K562 (cell line): ENCODE results near the gene TCF3. TPM values are rescaled to one million over a fixed set of nuclear protein-coding genes. Genes with fewer than 3 reads are reported as not detected.
A peak's percentile ranks its signal among the peaks of the same experiment; 100 is the strongest.

Experiments used
- ATAC-seq: fragments of 200-7000 bp; cut with Tn5 transposase; 3 replicates; pipeline ENCODE4 v1.9.1; 2020; ENCODE audit warnings: moderate library complexity
- BruUV-seq: library from RNA; stranded (reverse); fragments of 400-500 nt; replicated peaks from 2 replicates; lab custom pipeline; 2021; lab: Mats Ljungman, UMichigan
- CTCF ChIA-PET: fragments of 300-600 bp; formaldehyde crosslinking; extraction: SDS; loops from one replicate; lab custom pipeline; 2021; ENCODE audit warnings: low intra/inter-chr PET ratio; lab: Yijun Ruan, JAX
- POLR2A ChIA-PET: fragments of 300-600, 350-650 bp; sonication (Branson Sonifier 250); formaldehyde crosslinking; extraction: SDS; loops from one replicate; lab custom pipeline; 2021; ENCODE audit warnings: antibody characterized with exemption, inconsistent platforms; lab: Yijun Ruan, JAX
- DNase-seq, 4 experiments: peaks; one replicate each; pipeline versions ENCODE4 v3.0.0 to v3.0.0-alpha.2; 2011 to 2018; ENCODE audit warnings: low spot score in 3 of 4, mixed read lengths in 3 of 4; ENCODE audit errors: extremely low read depth in 1 of 4
- FAIRE-seq: peaks from 2 replicates; lab custom pipeline; 2011; peaks lifted over from hg19 to GRCh38; lab: Jason Lieb, UNC
- H2AFZ ChIP-seq: 2 replicates; pipeline ENCODE4 v1.6.0; 2011; ENCODE audit warnings: low read depth, low read length, control low read depth, inconsistent platforms
- H3K27ac ChIP-seq: fragments of 200-600 bp; 3 replicates; pipeline ENCODE4 v1.8.0; 2011; ENCODE audit warnings: low read depth, mild to moderate bottlenecking, control low read depth, inconsistent platforms, low read length, moderate library complexity, mixed read lengths; ENCODE audit errors: extremely low read depth
- H3K27me3 ChIP-seq, 2 experiments: fragments of 300-600 bp in 1 of 2; 2 replicates in 1 of 2; 3 replicates in 1 of 2; pipeline versions ENCODE4 v1.6.0 to v1.8.0; 2011; ENCODE audit warnings: inconsistent platforms in 2 of 2, low read length in 2 of 2, mild to moderate bottlenecking in 1 of 2, mixed read lengths in 1 of 2, moderate library complexity in 1 of 2; ENCODE audit not compliant: control insufficient read depth in 2 of 2, insufficient read depth in 2 of 2
- H3K36me3 ChIP-seq: fragments of 300-600 bp; 3 replicates; pipeline ENCODE4 v1.8.0; 2011; ENCODE audit warnings: mild to moderate bottlenecking, low read length, inconsistent platforms; ENCODE audit not compliant: control insufficient read depth, insufficient read depth
- H3K4me1 ChIP-seq, 2 experiments: fragments of 200-600 bp in 1 of 2; replicated peaks in 1 of 2; 2 replicates in 1 of 2; 3 replicates in 1 of 2; pipeline versions ENCODE4 v1.5.1 to v1.8.0; 2011; ENCODE audit warnings: inconsistent platforms in 2 of 2, low read length in 2 of 2, mild to moderate bottlenecking in 1 of 2, mixed read lengths in 1 of 2, moderate library complexity in 1 of 2; ENCODE audit not compliant: control insufficient read depth in 2 of 2, insufficient read depth in 2 of 2
- H3K4me2 ChIP-seq: 2 replicates; pipeline ENCODE4 v1.6.1; 2011; ENCODE audit warnings: low read length, control low read depth, inconsistent platforms, mixed read lengths; ENCODE audit not compliant: insufficient read depth
- H3K4me3 ChIP-seq: fragments of 200-600 bp; sonication (generic), shearing (Covaris generic); 2 replicates; pipeline ENCODE4 v1.5.1; 2016; ENCODE audit warnings: control low read depth, inconsistent platforms
- H3K79me2 ChIP-seq: fragments of 200-600 bp; 3 replicates; pipeline ENCODE4 v1.8.0; 2011; ENCODE audit warnings: low read length, inconsistent platforms; ENCODE audit not compliant: control insufficient read depth, insufficient read depth
- H3K9ac ChIP-seq, 2 experiments: 2 replicates each; pipeline versions ENCODE4 v1.6.0 to v1.6.1; 2011; ENCODE audit warnings: low read depth in 2 of 2, low read length in 2 of 2, control low read depth in 1 of 2, inconsistent platforms in 1 of 2, mild to moderate bottlenecking in 1 of 2, mixed read lengths in 1 of 2; ENCODE audit not compliant: insufficient read depth in 1 of 2
- H3K9me1 ChIP-seq: one replicate; pipeline ENCODE4 v1.6.0; 2011; ENCODE audit warnings: inconsistent platforms, mild to moderate bottlenecking, low read length, moderate library complexity; ENCODE audit not compliant: control insufficient read depth, insufficient read depth
- H3K9me3 ChIP-seq: replicated peaks from 2 replicates; pipeline ENCODE4 v1.5.1; 2011; ENCODE audit warnings: low read depth, low read length, inconsistent platforms; ENCODE audit not compliant: control insufficient read depth, insufficient read depth
- H4K20me1 ChIP-seq: replicated peaks from 2 replicates; pipeline ENCODE4 v1.6.1; 2011; ENCODE audit warnings: low read length, inconsistent platforms, mixed read lengths; ENCODE audit not compliant: control insufficient read depth, insufficient read depth
- BHLHE40 ChIP-seq: IDR thresholded peaks from 2 replicates; pipeline ENCODE4 v1.6.1; 2011; ENCODE audit warnings: low read length, improper control_type of control experiment
- ESRRB ChIP-seq: fragments of 250-450 bp; sonication (Bioruptor Pico); IDR thresholded peaks from 2 replicates; pipeline ENCODE4 v1.5.0; 2020; ENCODE audit warnings: mild to moderate bottlenecking, moderate library complexity, borderline replicate concordance
- EZH2 ChIP-seq: IDR thresholded peaks from 2 replicates; pipeline ENCODE4 v1.6.1; 2012; ENCODE audit warnings: low read depth, mild to moderate bottlenecking, inconsistent platforms, low read length, borderline replicate concordance
- FOXA3 ChIP-seq, 2 experiments: fragments of 450-650 bp in 1 of 2; sonication (generic) in 1 of 2; formaldehyde crosslinking; IDR thresholded peaks in 1 of 2; conservative IDR thresholded peaks in 1 of 2; 2 replicates each; pipeline versions ENCODE4 v1.4.0 to v1.8.0; 2020 to 2022; ENCODE audit warnings: mild to moderate bottlenecking in 2 of 2, missing genetic modification reagents in 1 of 2
- GTF2F1 ChIP-seq: IDR thresholded peaks from 2 replicates; pipeline ENCODE4 v1.6.1; 2011; ENCODE audit warnings: low read depth, low read length, improper control_type of control experiment
- OTX1 ChIP-seq: fragments of 450-650 bp; formaldehyde crosslinking; IDR thresholded peaks from 2 replicates; pipeline ENCODE4 v1.4.0; 2022; ENCODE audit warnings: mild to moderate bottlenecking
- PHF20 ChIP-seq: fragments of 450-650 bp; IDR thresholded peaks from 2 replicates; pipeline ENCODE4 v1.6.1; 2018; ENCODE audit not compliant: partially characterized antibody
- RBM39 ChIP-seq: fragments of 200-400 bp; formaldehyde crosslinking; optimal IDR thresholded peaks from 2 replicates; pipeline ENCODE3; 2018; ENCODE audit warnings: low read depth, low read length
- SREBF2 ChIP-seq: sonication (generic); formaldehyde crosslinking; IDR thresholded peaks from 2 replicates; pipeline ENCODE4 v1.4.0; 2020; ENCODE audit warnings: mild to moderate bottlenecking, missing genetic modification reagents
- ZFPM2 ChIP-seq: fragments of 250-450 bp; sonication (Bioruptor Pico); IDR thresholded peaks from 2 replicates; pipeline ENCODE4 v1.5.1; 2022; ENCODE audit warnings: mild to moderate bottlenecking
- ZNF436 ChIP-seq: fragments of 250-450, 450-650 bp; sonication (Bioruptor Pico); formaldehyde crosslinking; IDR thresholded peaks from 2 replicates; pipeline ENCODE4 v1.7.0; 2020; ENCODE audit warnings: mild to moderate bottlenecking
- WGBS: fragments of 100-300 bp; shearing (Covaris generic); methylation state at CpG from one replicate; pipeline ENCODE4 v1.1.6; 2016; ENCODE audit warnings: low coverage, mixed read lengths; ENCODE audit not compliant: insufficient coverage; ENCODE audit errors: missing lambda C conversion rate; 5-methylcytosine and 5-hydroxymethylcytosine counted together
- in situ Hi-C: fragments of 300-500 bp; cut with MboI; formaldehyde crosslinking; loops from 4 replicates; pipeline ENCODE4 v1.15.0; 2018; ENCODE audit warnings: inconsistent platforms, mixed read lengths
- intact Hi-C: fragments of 100-400 bp; cut with micrococcal nuclease; formaldehyde crosslinking; loops from 2 replicates; pipeline ENCODE4 v1.14.2; 2022
- polyA plus RNA-seq, 8 experiments: library from polyadenylated mRNA; depleted of rRNA in 4 of 8; stranded (reverse) in 5 of 8; unstranded in 3 of 8; fragments of >200 nt; fragmentation: Nextera tagmentation in 2 of 8; fragmentation: Illumina TruSeq in 1 of 8; extraction: Ambion mirVana in 2 of 8; extraction: Trizol in 1 of 8; gene quantifications; 2 replicates each; pipeline versions ENCODE4 v1.2.1 to v1.2.3, GENCODE V29; 2011 to 2014; ENCODE audit warnings: inconsistent platforms in 1 of 8, missing spikeins in 1 of 8
- total RNA-seq, 7 experiments: library from RNA; depleted of rRNA in 6 of 7; stranded (reverse); fragments of >200 nt in 6 of 7; fragmentation: Illumina TruSeq in 2 of 7; extraction: Trizol in 2 of 7; gene quantifications; 2 replicates each; pipeline versions ENCODE4 v1.2.1 to v1.2.3, GENCODE V29; 2011 to 2021; ENCODE audit warnings: low replicate concordance in 1 of 7
- TF ChIP-seq, protein P1 (sequence below): fragments of 250-450 bp; sonication (Bioruptor Pico); IDR thresholded peaks from 2 replicates; pipeline ENCODE4 v1.4.0; 2020; ENCODE audit warnings: borderline replicate concordance
- TF ChIP-seq, protein P2 (sequence below): IDR thresholded peaks from 2 replicates; pipeline ENCODE4 v1.6.1; 2011; ENCODE audit not compliant: insufficient read length; ENCODE audit errors: extremely low read depth
- TF ChIP-seq, protein P3 (sequence below), 2 experiments: fragments of 450-650 bp; conservative IDR thresholded peaks; 2 replicates each; pipeline ENCODE4 v1.6.1; 2017; ENCODE audit warnings: mild to moderate bottlenecking in 2 of 2, moderate library complexity in 2 of 2

TCF3 gene
- total and polyA plus RNA-seq, 9 of the 15 experiments (the other 6 are each of a cell fraction or from before 2014, with no cell fraction given) = 5.6 to 259 (median 84.0) TPM

DNA sequence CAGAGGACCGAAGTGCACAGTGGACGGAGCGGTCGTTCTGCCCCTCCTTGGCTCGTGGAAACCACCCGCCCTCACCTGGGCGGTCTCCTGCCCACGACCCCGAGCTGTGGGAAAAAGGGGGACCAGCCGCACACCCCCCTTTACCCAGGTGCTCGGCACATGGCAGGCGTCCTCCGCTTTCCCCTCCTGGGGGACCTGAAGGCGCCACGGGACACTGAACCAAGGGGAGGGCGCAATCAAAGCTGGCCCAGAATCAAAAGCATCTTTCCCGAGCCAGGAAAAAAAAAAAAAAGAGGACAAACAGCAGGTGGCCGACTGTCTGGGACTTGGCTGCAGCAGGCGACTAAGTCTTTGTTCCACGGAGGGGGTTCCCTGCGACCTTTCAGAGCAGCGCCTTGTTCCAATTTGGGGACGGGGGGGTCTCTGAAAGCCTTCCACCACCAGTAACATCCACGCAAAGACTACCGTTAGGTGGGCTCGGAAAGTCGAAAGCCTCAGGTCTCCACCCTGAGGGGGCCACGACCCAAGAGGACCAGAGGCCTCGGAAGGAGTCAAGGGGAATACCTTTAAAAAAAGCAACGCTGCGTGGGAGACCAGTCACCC lies 60.9 kb downstream of the TCF3 start:
- peak; percentile 1; the same call in 2 of the 3 replicates for ATAC-seq
- peaks cover 54% of the 10 kb centered on the region for H3K79me2 ChIP-seq
- no peaks in the 10 kb centered on the region for H3K27me3 ChIP-seq
- H3K4me1 ChIP-seq = peaks cover 15 to 40% of the 10 kb centered on the region in 2 experiments
- no peaks in the 10 kb centered on the region for H3K9me1 ChIP-seq
- FAIRE-seq = no peak
- DNase-seq = peak in 2 of 4 experiments; percentile 44 to 50
- TSS peak; percentile 76 for BruUV-seq
- peaks cover 47% of the 10 kb centered on the region; the same call in 2 of the 3 replicates for H3K36me3 ChIP-seq
- ChIA-PET POLR2A (interaction anchor here (0.6 to 6.6 kb wide), 5 partner anchors 10 to 322 kb away, joined by 3 to 40 read pairs (median 4); partner anchors contain the start of gene CIRBP), CTCF (no interaction called here)
- 0 out of 2 replicates have a peak, but pooled peaks cover 8% of the 10 kb centered on the region for H4K20me1 ChIP-seq
- peak overlapping the region; percentile 95 for H3K27ac ChIP-seq
- H2AFZ ChIP-seq = no peak overlapping the region
- H3K4me3 ChIP-seq = peak overlapping the region; percentile 92
- intact Hi-C loops = no loop called here
- WGBS = under 1% methylated on average over 20 of the region's 31 CpGs
- peak overlapping the region; percentile 98 for H3K4me2 ChIP-seq
- in situ Hi-C loops = no loop called here
- no peaks in the 10 kb centered on the region for H3K9me3 ChIP-seq
- H3K9ac ChIP-seq = peak overlapping the region; percentile 100
- TF ChIP-seq RBM39 (peak; percentile 51), FOXA3 (CRISPR knock-in tag; conservative IDR thresholded peaks at IDR 0.05 in 1 of 2, IDR thresholded peaks at IDR 0.05 in 1 of 2) (peak in 1 of 2 experiments; percentile 4; a peak in 1 of 4 replicates), GTF2F1 (no peak), ZFPM2 (CRISPR knock-in tag) (no peak), EZH2 (no peak), ESRRB (no peak), PHF20 (no peak), SREBF2 (no peak), ZNF436 (CRISPR knock-in tag) (no peak), OTX1 (CRISPR knock-in tag) (no peak), BHLHE40 (no peak)
- TF ChIP-seq, protein P1, sequence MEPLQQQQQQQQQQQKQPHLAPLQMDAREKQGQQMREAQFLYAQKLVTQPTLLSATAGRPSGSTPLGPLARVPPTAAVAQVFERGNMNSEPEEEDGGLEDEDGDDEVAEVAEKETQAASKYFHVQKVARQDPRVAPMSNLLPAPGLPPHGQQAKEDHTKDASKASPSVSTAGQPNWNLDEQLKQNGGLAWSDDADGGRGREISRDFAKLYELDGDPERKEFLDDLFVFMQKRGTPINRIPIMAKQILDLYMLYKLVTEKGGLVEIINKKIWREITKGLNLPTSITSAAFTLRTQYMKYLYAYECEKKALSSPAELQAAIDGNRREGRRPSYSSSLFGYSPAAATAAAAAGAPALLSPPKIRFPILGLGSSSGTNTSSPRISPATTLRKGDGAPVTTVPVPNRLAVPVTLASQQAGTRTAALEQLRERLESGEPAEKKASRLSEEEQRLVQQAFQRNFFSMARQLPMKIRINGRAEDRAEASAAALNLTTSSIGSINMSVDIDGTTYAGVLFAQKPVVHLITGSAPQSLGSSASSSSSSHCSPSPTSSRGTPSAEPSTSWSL (CRISPR knock-in tag) = no peak
- TF ChIP-seq, protein P2, sequence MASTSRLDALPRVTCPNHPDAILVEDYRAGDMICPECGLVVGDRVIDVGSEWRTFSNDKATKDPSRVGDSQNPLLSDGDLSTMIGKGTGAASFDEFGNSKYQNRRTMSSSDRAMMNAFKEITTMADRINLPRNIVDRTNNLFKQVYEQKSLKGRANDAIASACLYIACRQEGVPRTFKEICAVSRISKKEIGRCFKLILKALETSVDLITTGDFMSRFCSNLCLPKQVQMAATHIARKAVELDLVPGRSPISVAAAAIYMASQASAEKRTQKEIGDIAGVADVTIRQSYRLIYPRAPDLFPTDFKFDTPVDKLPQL = no peak
- TF ChIP-seq, protein P3, sequence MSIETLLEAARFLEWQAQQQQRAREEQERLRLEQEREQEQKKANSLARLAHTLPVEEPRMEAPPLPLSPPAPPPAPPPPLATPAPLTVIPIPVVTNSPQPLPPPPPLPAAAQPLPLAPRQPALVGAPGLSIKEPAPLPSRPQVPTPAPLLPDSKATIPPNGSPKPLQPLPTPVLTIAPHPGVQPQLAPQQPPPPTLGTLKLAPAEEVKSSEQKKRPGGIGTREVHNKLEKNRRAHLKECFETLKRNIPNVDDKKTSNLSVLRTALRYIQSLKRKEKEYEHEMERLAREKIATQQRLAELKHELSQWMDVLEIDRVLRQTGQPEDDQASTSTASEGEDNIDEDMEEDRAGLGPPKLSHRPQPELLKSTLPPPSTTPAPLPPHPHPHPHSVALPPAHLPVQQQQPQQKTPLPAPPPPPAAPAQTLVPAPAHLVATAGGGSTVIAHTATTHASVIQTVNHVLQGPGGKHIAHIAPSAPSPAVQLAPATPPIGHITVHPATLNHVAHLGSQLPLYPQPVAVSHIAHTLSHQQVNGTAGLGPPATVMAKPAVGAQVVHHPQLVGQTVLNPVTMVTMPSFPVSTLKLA (conservative IDR thresholded peaks at IDR 0.05) = peak in 1 of 2 experiments; percentile 6; a peak in 1 of 4 replicates
